Thoracic aorta (tissue), 2 donors: Measurements from ENCODE around the gene NPC1. TPM values are rescaled to one million over a fixed set of nuclear protein-coding genes. Genes with fewer than 3 reads are reported as not detected.

ENCODE experiments used
- ATAC-seq: fragments of 150-250 bp; one replicate; pipeline ENCODE4 v1.8.0; 2017; ENCODE audit warnings: low read depth; ENCODE audit not compliant: insufficient number of reproducible peaks, low FRiP score
- DNase-seq: peaks from one replicate; pipeline ENCODE4 v3.0.0-alpha.2; 2020; ENCODE audit warnings: low spot score
- H3K27ac ChIP-seq, 2 donors: fragments of 200-600 bp; sonication (generic); 1 replicate in 1 of 2; 2 replicates in 1 of 2; pipeline ENCODE4 v1.5.1; 2016; ENCODE audit warnings: mild to moderate bottlenecking in 2 of 2, moderate library complexity in 2 of 2
- H3K27me3 ChIP-seq: fragments of 200-600 bp; sonication (generic); replicated peaks from 2 replicates; pipeline ENCODE4 v1.6.0; 2016; ENCODE audit warnings: mild to moderate bottlenecking; ENCODE audit not compliant: insufficient read depth
- H3K36me3 ChIP-seq: fragments of 200-600 bp; sonication (generic); one replicate; pipeline ENCODE4 v1.5.1; 2016
- H3K4me1 ChIP-seq, 2 donors: fragments of 200-600 bp; sonication (generic); 1 replicate in 1 of 2; 2 replicates in 1 of 2; pipeline versions ENCODE4 v1.5.1 to v1.6.0; 2016; ENCODE audit warnings: low read depth in 2 of 2, mild to moderate bottlenecking in 1 of 2; ENCODE audit not compliant: control insufficient read depth in 1 of 2
- H3K4me3 ChIP-seq: fragments of 200-600 bp; sonication (generic); 2 replicates; pipeline ENCODE4 v1.5.1; 2016; ENCODE audit warnings: mild to moderate bottlenecking
- H3K9me3 ChIP-seq: fragments of 200-600 bp; sonication (generic); 2 replicates; pipeline ENCODE4 v1.5.1; 2016
- CTCF ChIP-seq: fragments of 200-600 bp; sonication (generic); IDR thresholded peaks from one replicate; pipeline ENCODE4 v1.5.1; 2019; ENCODE audit warnings: antibody characterized with exemption
- total RNA-seq, 2 donors: library from RNA; depleted of rRNA; stranded (reverse); fragments of >200 nt; gene quantifications; one replicate each; pipeline versions ENCODE4 v1.1.0 to v1.2.3, GENCODE V29; 2016

The NPC1 gene
- total RNA-seq, 2 donors from 2014 or later: 85.6 to 96.7 TPM

- H3K27ac ChIP-seq: no peak overlapping the region
- no peak for DNase-seq
- peaks cover 71% of the 10 kb centered on the region for H3K36me3 ChIP-seq
These were observed 62.0 kb downstream of the NPC1 start for GRCh38 chr18:23524213-23524707.

DNA sequence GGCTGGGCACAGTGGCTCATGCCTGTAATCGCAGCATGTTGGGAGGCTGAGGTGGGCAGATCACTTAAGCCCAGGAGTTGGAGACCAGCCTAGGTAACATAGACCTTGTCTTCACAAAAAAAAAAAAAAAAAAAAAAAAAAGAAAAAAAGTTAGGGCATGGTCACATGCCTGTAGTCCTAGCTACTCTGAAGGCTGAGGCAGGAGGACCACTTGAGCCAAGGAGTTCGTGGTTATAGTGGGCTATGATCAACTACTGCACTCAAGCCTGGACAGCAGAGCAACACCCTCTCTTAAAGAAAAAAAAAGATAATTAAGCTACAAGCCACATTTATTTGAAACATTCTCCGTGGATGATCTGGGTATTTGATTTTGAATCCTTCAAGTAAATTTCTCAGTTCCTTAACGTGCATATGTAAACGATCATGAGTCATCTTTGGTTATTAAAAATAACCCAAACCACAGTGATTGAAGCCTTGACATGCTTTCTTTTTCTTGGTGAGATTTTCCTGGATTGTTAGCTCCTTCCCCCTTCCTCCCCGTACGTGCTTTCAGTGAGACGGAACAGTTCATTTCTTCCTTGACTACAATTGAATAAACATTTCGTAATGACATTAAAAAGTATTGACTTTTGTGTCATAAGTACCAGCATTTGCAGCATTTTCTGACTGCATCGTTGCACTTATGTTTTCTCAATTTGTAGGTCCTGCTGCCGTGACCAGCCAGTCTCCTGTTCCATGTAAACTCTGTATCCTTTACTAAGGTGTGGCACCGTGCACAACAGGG lies 62.7 kb downstream of the NPC1 start:
- peaks cover 71% of the 10 kb centered on the region for H3K36me3 ChIP-seq
- H3K4me3 ChIP-seq: no peak overlapping the region
- DNase-seq: no peak
- TF ChIP-seq CTCF: no peak
- no peak overlapping the region for H3K27ac ChIP-seq
- H3K4me1 ChIP-seq: peaks cover 0 to 14% of the 10 kb centered on the region in 2 donors
- ATAC-seq: no peak
- H3K27me3 ChIP-seq: no peaks in the 10 kb centered on the region
- H3K9me3 ChIP-seq: no peaks in the 10 kb centered on the region

More at GRCh38 chr18:23524213-23524707, 62.0 kb downstream of the NPC1 start:
- no peak for TF ChIP-seq CTCF
- Histone ChIP-seq H3K9me3 (no peaks in the 10 kb centered on the region), H3K27me3 (no peaks in the 10 kb centered on the region), H3K4me1 (peaks cover 0 to 14% of the 10 kb centered on the region in 2 donors), H3K4me3 (no peak overlapping the region)
- ATAC-seq: no peak

GRCh38 chr18:23521907-23522306 lies 64.4 kb downstream of the NPC1 start:
- Histone ChIP-seq H3K27me3 (no peaks in the 10 kb centered on the region), H3K9me3 (no peaks in the 10 kb centered on the region), H3K36me3 (peaks cover 67% of the 10 kb centered on the region), H3K27ac (peak overlapping the region in 1 of 2 donors; percentile 6), H3K4me1 (peaks cover 0 to 14% of the 10 kb centered on the region in 2 donors), H3K4me3 (no peak overlapping the region)
- ATAC-seq: no peak
- TF ChIP-seq CTCF: no peak
- no peak for DNase-seq

- DNase-seq (no peak), ATAC-seq (no peak)
- H3K27ac ChIP-seq: peak overlapping the region in 1 of 2 donors; percentile 6
These were observed 65.0 kb downstream of the NPC1 start for GRCh38 chr18:23521271-23521670.

More at GRCh38 chr18:23521271-23521670, 65.0 kb downstream of the NPC1 start:
- H3K27me3 ChIP-seq: no peaks in the 10 kb centered on the region
- H3K4me3 ChIP-seq: no peak overlapping the region
- H3K36me3 ChIP-seq: peaks cover 61% of the 10 kb centered on the region
- TF ChIP-seq CTCF: no peak
- H3K4me1 ChIP-seq: peaks cover 0 to 14% of the 10 kb centered on the region in 2 donors
- H3K9me3 ChIP-seq: no peaks in the 10 kb centered on the region
